ENCODE results near the gene LIN7A. TPM values are rescaled to one million over a fixed set of nuclear protein-coding genes. Genes with fewer than 3 reads are reported as not detected.

LIN7A gene
- total and polyA plus RNA-seq, 3 experiments from 2014 or later = not detected

- no peak for DNase-seq
- Mint-ChIP-seq H3K9me3 (peaks cover 0 to 24% (median 2%) of the 10 kb centered on the region in 5 donors), H3K36me3 (no peaks in the 10 kb centered on the region), H3K27me3 (no peaks in the 10 kb centered on the region), H3K27ac (no peak overlapping the region), H3K4me3 (no peak overlapping the region), H3K4me1 (no peaks in the 10 kb centered on the region)
- ChIA-PET CTCF (no interaction called here), POLR2A (no interaction called here)
- H3K27me3 ChIP-seq (ENCODE audit: insufficient read depth, low read length, poor library complexity, severe bottlenecking) = no peaks in the 10 kb centered on the region
- no peaks in the 10 kb centered on the region for H3K9me3 ChIP-seq (ENCODE audit: low read length)
- no peaks in the 10 kb centered on the region for H3K36me3 ChIP-seq (ENCODE audit: insufficient read depth, low read length)
- H3K27ac ChIP-seq (ENCODE audit: low read depth, low read length) = no peak overlapping the region
- H3K4me1 ChIP-seq (ENCODE audit: insufficient read depth, low read length) = no peaks in the 10 kb centered on the region
- no peak overlapping the region for H3K4me3 ChIP-seq (ENCODE audit: low read length)
Observed at GRCh38 chr12:80958162-80958561, 20.4 kb upstream of the LIN7A start.

GRCh38 chr12:80954857-80955520 is 17.3 kb upstream of the LIN7A start:
- Mint-ChIP-seq H3K36me3 (no peaks in the 10 kb centered on the region), H3K9me3 (peaks cover 0 to 22% (median 2%) of the 10 kb centered on the region in 5 donors), H3K4me3 (no peak overlapping the region), H3K27ac (no peak overlapping the region), H3K4me1 (no peaks in the 10 kb centered on the region), H3K27me3 (no peaks in the 10 kb centered on the region)
- no peaks in the 10 kb centered on the region for H3K4me1 ChIP-seq (ENCODE audit: insufficient read depth, low read length)
- CTCF ChIA-PET = no interaction called here
- no peak for DNase-seq
- H3K36me3 ChIP-seq (ENCODE audit: insufficient read depth, low read length) = no peaks in the 10 kb centered on the region
- no peak overlapping the region for H3K27ac ChIP-seq (ENCODE audit: low read depth, low read length)
- H3K27me3 ChIP-seq (ENCODE audit: insufficient read depth, low read length, poor library complexity, severe bottlenecking) = no peaks in the 10 kb centered on the region
- H3K9me3 ChIP-seq (ENCODE audit: low read length) = no peaks in the 10 kb centered on the region
- no peak overlapping the region for H3K4me3 ChIP-seq (ENCODE audit: low read length)
- POLR2A ChIA-PET = no interaction called here

GRCh38 chr12:80952443-80952842 is 14.7 kb upstream of the LIN7A start:
- H3K36me3 ChIP-seq (ENCODE audit: insufficient read depth, low read length) = no peaks in the 10 kb centered on the region
- DNase-seq = no peak
- H3K4me3 ChIP-seq (ENCODE audit: low read length) = no peak overlapping the region
- ChIA-PET POLR2A (no interaction called here), CTCF (no interaction called here)
- no peaks in the 10 kb centered on the region for H3K27me3 ChIP-seq (ENCODE audit: insufficient read depth, low read length, poor library complexity, severe bottlenecking)
- peaks cover 0 to 26% (median 2%) of the 10 kb centered on the region in 5 donors for H3K9me3 Mint-ChIP-seq
- H3K27me3 Mint-ChIP-seq = no peaks in the 10 kb centered on the region
- H3K4me1 ChIP-seq (ENCODE audit: insufficient read depth, low read length) = no peaks in the 10 kb centered on the region
- H3K27ac ChIP-seq (ENCODE audit: low read depth, low read length) = no peak overlapping the region
- no peak overlapping the region for H3K27ac Mint-ChIP-seq
- no peak overlapping the region for H3K4me3 Mint-ChIP-seq
- H3K36me3 Mint-ChIP-seq = no peaks in the 10 kb centered on the region
- H3K4me1 Mint-ChIP-seq = no peaks in the 10 kb centered on the region
- peaks cover 2% of the 10 kb centered on the region for H3K9me3 ChIP-seq (ENCODE audit: low read length)

GRCh38 chr12:80946591-80946990 is 8.9 kb upstream of the LIN7A start:
- no peak overlapping the region for H3K27ac Mint-ChIP-seq
- H3K36me3 ChIP-seq (ENCODE audit: insufficient read depth, low read length) = no peaks in the 10 kb centered on the region
- H3K27ac ChIP-seq (ENCODE audit: low read depth, low read length) = no peak overlapping the region
- no peaks in the 10 kb centered on the region for H3K36me3 Mint-ChIP-seq
- H3K27me3 Mint-ChIP-seq = no peaks in the 10 kb centered on the region
- H3K9me3 Mint-ChIP-seq = peaks cover 2 to 18% (median 4%) of the 10 kb centered on the region in 5 donors
- no peak overlapping the region for H3K4me3 ChIP-seq (ENCODE audit: low read length)
- ChIA-PET CTCF (no interaction called here), POLR2A (no interaction called here)
- H3K4me1 ChIP-seq (ENCODE audit: insufficient read depth, low read length) = no peaks in the 10 kb centered on the region
- no peak overlapping the region for H3K4me3 Mint-ChIP-seq
- H3K27me3 ChIP-seq (ENCODE audit: insufficient read depth, low read length, poor library complexity, severe bottlenecking) = no peaks in the 10 kb centered on the region
- no peak for DNase-seq
- H3K9me3 ChIP-seq (ENCODE audit: low read length) = peaks cover 3% of the 10 kb centered on the region
- no peaks in the 10 kb centered on the region for H3K4me1 Mint-ChIP-seq

GRCh38 chr12:80943338-80943737 is 5.6 kb upstream of the LIN7A start:
- Mint-ChIP-seq H3K36me3 (no peaks in the 10 kb centered on the region), H3K4me1 (no peaks in the 10 kb centered on the region), H3K9me3 (peaks cover 0 to 9% (median 5%) of the 10 kb centered on the region in 5 donors), H3K4me3 (no peak overlapping the region), H3K27me3 (peaks cover 4% of the 10 kb centered on the region in 2 donors), H3K27ac (no peak overlapping the region)
- no peak overlapping the region for H3K4me3 ChIP-seq (ENCODE audit: low read length)
- H3K27me3 ChIP-seq (ENCODE audit: insufficient read depth, low read length, poor library complexity, severe bottlenecking) = no peaks in the 10 kb centered on the region
- no peaks in the 10 kb centered on the region for H3K4me1 ChIP-seq (ENCODE audit: insufficient read depth, low read length)
- H3K9me3 ChIP-seq (ENCODE audit: low read length) = peaks cover 3% of the 10 kb centered on the region
- no peak for DNase-seq
- ChIA-PET CTCF (no interaction called here), POLR2A (no interaction called here)
- no peaks in the 10 kb centered on the region for H3K36me3 ChIP-seq (ENCODE audit: insufficient read depth, low read length)
- no peak overlapping the region for H3K27ac ChIP-seq (ENCODE audit: low read depth, low read length)

GRCh38 chr12:80941916-80942315 is 4.2 kb upstream of the LIN7A start:
- ChIA-PET CTCF (no interaction called here), POLR2A (no interaction called here)
- Histone ChIP-seq H3K27ac (ENCODE audit: low read depth, low read length) (no peak overlapping the region), H3K9me3 (ENCODE audit: low read length) (no peaks in the 10 kb centered on the region), H3K36me3 (ENCODE audit: insufficient read depth, low read length) (no peaks in the 10 kb centered on the region), H3K4me3 (ENCODE audit: low read length) (no peak overlapping the region), H3K27me3 (ENCODE audit: insufficient read depth, low read length, poor library complexity, severe bottlenecking) (no peaks in the 10 kb centered on the region), H3K4me1 (ENCODE audit: insufficient read depth, low read length) (no peaks in the 10 kb centered on the region)
- Mint-ChIP-seq H3K9me3 (peaks cover 0 to 11% (median 2%) of the 10 kb centered on the region in 5 donors), H3K27me3 (peaks cover 8 to 9% of the 10 kb centered on the region in 2 donors), H3K36me3 (no peaks in the 10 kb centered on the region), H3K4me3 (no peak overlapping the region), H3K4me1 (no peaks in the 10 kb centered on the region), H3K27ac (no peak overlapping the region)
- DNase-seq = no peak

- no peak overlapping the region for H3K4me3 ChIP-seq (ENCODE audit: low read length)
- no peaks in the 10 kb centered on the region for H3K27me3 ChIP-seq (ENCODE audit: insufficient read depth, low read length, poor library complexity, severe bottlenecking)
- Mint-ChIP-seq H3K4me1 (no peaks in the 10 kb centered on the region), H3K4me3 (no peak overlapping the region), H3K27ac (no peak overlapping the region), H3K9me3 (peaks cover 0 to 10% (median 5%) of the 10 kb centered on the region in 5 donors), H3K36me3 (no peaks in the 10 kb centered on the region), H3K27me3 (peaks cover 9 to 18% of the 10 kb centered on the region in 2 donors)
- no peaks in the 10 kb centered on the region for H3K9me3 ChIP-seq (ENCODE audit: low read length)
- H3K36me3 ChIP-seq (ENCODE audit: insufficient read depth, low read length) = no peaks in the 10 kb centered on the region
- H3K27ac ChIP-seq (ENCODE audit: low read depth, low read length) = no peak overlapping the region
- no peaks in the 10 kb centered on the region for H3K4me1 ChIP-seq (ENCODE audit: insufficient read depth, low read length)
- ChIA-PET POLR2A (no interaction called here), CTCF (no interaction called here)
- no peak for DNase-seq
Observed at GRCh38 chr12:80939231-80939950, 1.7 kb upstream of the LIN7A start.

GRCh38 chr12:80938397-80938796 is 663 bp upstream of the LIN7A start:
- H3K4me1 ChIP-seq (ENCODE audit: insufficient read depth, low read length) = no peaks in the 10 kb centered on the region
- Mint-ChIP-seq H3K27ac (no peak overlapping the region), H3K4me1 (no peaks in the 10 kb centered on the region), H3K36me3 (no peaks in the 10 kb centered on the region), H3K9me3 (peaks cover 0 to 10% (median 5%) of the 10 kb centered on the region in 5 donors), H3K27me3 (peaks cover 9 to 18% of the 10 kb centered on the region in 2 donors), H3K4me3 (no peak overlapping the region)
- H3K27me3 ChIP-seq (ENCODE audit: insufficient read depth, low read length, poor library complexity, severe bottlenecking) = no peaks in the 10 kb centered on the region
- CTCF ChIA-PET = no interaction called here
- no peak overlapping the region for H3K27ac ChIP-seq (ENCODE audit: low read depth, low read length)
- no peak overlapping the region for H3K4me3 ChIP-seq (ENCODE audit: low read length)
- no peak for DNase-seq
- POLR2A ChIA-PET = no interaction called here
- H3K36me3 ChIP-seq (ENCODE audit: insufficient read depth, low read length) = no peaks in the 10 kb centered on the region
- no peaks in the 10 kb centered on the region for H3K9me3 ChIP-seq (ENCODE audit: low read length)

All from CD8-positive, alpha-beta memory T cell (primary cell).